ENCODE data around the gene GLT8D2. TPM values are rescaled to one million over a fixed set of nuclear protein-coding genes. Genes with fewer than 3 reads are reported as not detected.

The GLT8D2 gene
- total RNA-seq, 1 experiment from 2014 or later: 1.6 TPM

- no peaks in the 10 kb centered on the region for H3F3A ChIP-seq (ENCODE audit: low read length, unreplicated experiment)
- no peaks in the 10 kb centered on the region for H3K27me3 ChIP-seq (ENCODE audit: low read length)
- no peak overlapping the region for H3K4me3 ChIP-seq (ENCODE audit: low read length)
- H3K9ac ChIP-seq (ENCODE audit: low read length): no peak overlapping the region
- H2AFZ ChIP-seq (ENCODE audit: low read length): no peak overlapping the region
- intact Hi-C loops (cut with micrococcal nuclease): no loop called here
- no peaks in the 10 kb centered on the region for H4K20me1 ChIP-seq (ENCODE audit: low read length)
- no TSS peak for BruUV-seq (replicated peaks)
- no peaks in the 10 kb centered on the region for H3K9me2 ChIP-seq (replicated peaks; ENCODE audit: low read length)
- no peaks in the 10 kb centered on the region for H3K36me3 ChIP-seq (ENCODE audit: low read depth, low read length)
- no peak overlapping the region for H3K27ac ChIP-seq (ENCODE audit: low read length)
- no peaks in the 10 kb centered on the region for H3K9me3 ChIP-seq (ENCODE audit: low read length)
- POLR2A ChIA-PET (ENCODE audit: unreplicated experiment): no interaction called here
- TF ChIP-seq EZH2 (IDR thresholded peaks at IDR 0.05; ENCODE audit: low read length, unreplicated experiment) (no peak), CTCF (conservative IDR thresholded peaks at IDR 0.05; ENCODE audit: low read depth, low read length) (no peak), EZH2phosphoT487 (IDR thresholded peaks at IDR 0.05; ENCODE audit: borderline replicate concordance, low read length) (no peak)
- DNase-seq (no peak), ATAC-seq (no peak)
- no peaks in the 10 kb centered on the region for H3K79me2 ChIP-seq (ENCODE audit: low read length)
- H3K4me2 ChIP-seq (ENCODE audit: low read length): no peak overlapping the region
- CTCF ChIA-PET: no interaction called here
- H3K4me1 ChIP-seq (ENCODE audit: insufficient read depth, low read length): no peaks in the 10 kb centered on the region
Measured at GRCh38 chr12:103997286-103997900, 52.6 kb downstream of the GLT8D2 start.

GRCh38 chr12:103996595-103996994 is 53.4 kb downstream of the GLT8D2 start:
- CTCF ChIA-PET: no interaction called here
- H3K27ac ChIP-seq (ENCODE audit: low read length): no peak overlapping the region

More at GRCh38 chr12:103996595-103996994, 53.4 kb downstream of the GLT8D2 start:
- Histone ChIP-seq H3K9me3 (ENCODE audit: low read length) (no peaks in the 10 kb centered on the region), H3K79me2 (ENCODE audit: low read length) (no peaks in the 10 kb centered on the region), H3K4me2 (ENCODE audit: low read length) (no peak overlapping the region), H4K20me1 (ENCODE audit: low read length) (no peaks in the 10 kb centered on the region), H3K4me1 (ENCODE audit: insufficient read depth, low read length) (no peaks in the 10 kb centered on the region), H3K36me3 (ENCODE audit: low read depth, low read length) (no peaks in the 10 kb centered on the region), H3F3A (ENCODE audit: low read length, unreplicated experiment) (no peaks in the 10 kb centered on the region), H3K9me2 (replicated peaks; ENCODE audit: low read length) (no peaks in the 10 kb centered on the region), H3K27me3 (ENCODE audit: low read length) (no peaks in the 10 kb centered on the region), H3K4me3 (ENCODE audit: low read length) (no peak overlapping the region), H2AFZ (ENCODE audit: low read length) (no peak overlapping the region), H3K9ac (ENCODE audit: low read length) (no peak overlapping the region)
- POLR2A ChIA-PET (ENCODE audit: unreplicated experiment): no interaction called here
- DNase-seq (no peak), ATAC-seq (no peak)
- no TSS peak for BruUV-seq (replicated peaks)
- intact Hi-C loops (cut with micrococcal nuclease): no loop called here
- TF ChIP-seq CTCF (conservative IDR thresholded peaks at IDR 0.05; ENCODE audit: low read depth, low read length) (no peak), EZH2 (IDR thresholded peaks at IDR 0.05; ENCODE audit: low read length, unreplicated experiment) (no peak), EZH2phosphoT487 (IDR thresholded peaks at IDR 0.05; ENCODE audit: borderline replicate concordance, low read length) (no peak)

Measured in PC-3 (cell line).